NCI-H1694 treated with DMSO at 0.1 percent for 48 hours (cell line): ENCODE results near the gene KRT23.

ENCODE experiments used
- DNase-seq: peaks from one replicate; lab custom pipeline; 2025; lab: John Stamatoyannopoulos, UW

KRT23 gene

DNA sequence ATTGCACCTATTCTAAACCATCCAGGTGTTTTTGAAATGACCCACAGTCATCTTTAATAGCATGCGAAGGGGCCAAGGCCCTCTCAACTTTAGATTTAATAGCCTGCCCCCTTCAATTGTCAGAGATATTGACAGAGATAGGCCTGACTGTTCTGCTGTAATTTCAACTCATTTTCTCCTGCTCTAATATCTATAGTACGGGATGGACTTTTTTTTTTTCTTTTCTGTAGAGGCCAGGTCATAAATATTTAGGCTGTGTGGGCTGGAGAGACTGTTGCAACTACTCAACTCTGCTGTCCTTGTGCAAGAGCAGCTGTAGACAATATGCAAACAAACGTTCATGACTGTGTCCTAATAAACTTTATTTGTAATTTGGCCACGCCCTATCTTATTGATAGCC, 27.7 kb downstream of the KRT23 start:
- no peak for DNase-seq

DNA sequence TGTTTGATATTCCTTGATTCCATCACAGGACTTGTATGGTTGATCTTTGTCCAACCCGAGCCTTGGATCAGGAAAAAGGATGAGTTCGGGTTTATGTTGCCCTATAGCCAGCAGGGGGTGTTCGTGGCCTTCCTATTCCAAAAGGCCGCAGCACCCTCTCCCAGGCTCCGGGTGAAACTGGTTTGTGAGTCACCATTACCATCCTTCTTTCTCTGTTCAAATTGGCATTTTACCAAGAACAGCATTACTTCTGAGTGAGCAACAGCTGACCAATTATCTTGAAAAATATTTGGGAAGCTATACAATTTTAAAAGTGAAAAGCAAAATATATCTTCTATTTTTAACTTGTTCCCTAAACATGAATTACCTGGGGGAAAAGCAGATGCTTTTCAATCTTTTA, 28.1 kb downstream of the KRT23 start:
- peak; percentile 69 for DNase-seq

DNA sequence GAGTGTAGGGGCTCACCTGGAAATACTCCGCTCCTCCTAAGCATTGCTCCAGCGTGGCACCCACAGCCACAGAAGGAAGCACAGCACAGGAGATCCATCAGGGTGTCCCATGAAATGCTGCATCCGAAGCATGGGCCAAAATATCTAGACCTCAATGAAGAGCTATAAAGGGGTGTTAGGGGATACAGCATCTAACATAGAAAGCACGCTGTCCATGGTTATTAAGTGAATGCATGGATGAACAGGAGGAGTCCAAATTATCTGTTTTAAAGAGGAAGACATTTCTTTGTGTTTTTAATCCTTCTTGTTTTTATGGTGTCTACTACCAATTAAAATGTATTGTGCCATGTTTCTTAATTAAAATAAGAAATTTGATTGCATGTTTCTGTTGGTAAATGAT, 30.8 kb downstream of the KRT23 start:
- no peak for DNase-seq

DNA sequence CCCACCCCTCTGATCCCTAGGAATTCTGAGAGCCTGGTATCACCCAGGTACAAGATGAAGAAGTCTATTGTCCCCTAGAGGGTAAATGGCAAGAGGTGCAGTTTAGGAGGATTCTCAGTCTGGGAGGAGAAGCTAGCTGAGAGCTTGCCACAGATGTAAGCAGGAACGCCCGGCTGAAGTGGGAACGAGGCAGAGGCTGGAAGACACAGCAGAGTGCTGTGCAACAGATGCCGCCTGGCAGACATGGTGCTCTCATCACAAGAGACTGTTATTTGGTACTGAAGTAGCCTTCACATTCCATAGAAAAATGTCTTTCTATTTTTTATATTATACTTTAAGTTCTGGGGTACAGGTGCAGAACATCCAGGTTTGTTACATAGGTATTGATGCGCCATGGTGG, 32.1 kb downstream of the KRT23 start:
- DNase-seq = no peak

DNA sequence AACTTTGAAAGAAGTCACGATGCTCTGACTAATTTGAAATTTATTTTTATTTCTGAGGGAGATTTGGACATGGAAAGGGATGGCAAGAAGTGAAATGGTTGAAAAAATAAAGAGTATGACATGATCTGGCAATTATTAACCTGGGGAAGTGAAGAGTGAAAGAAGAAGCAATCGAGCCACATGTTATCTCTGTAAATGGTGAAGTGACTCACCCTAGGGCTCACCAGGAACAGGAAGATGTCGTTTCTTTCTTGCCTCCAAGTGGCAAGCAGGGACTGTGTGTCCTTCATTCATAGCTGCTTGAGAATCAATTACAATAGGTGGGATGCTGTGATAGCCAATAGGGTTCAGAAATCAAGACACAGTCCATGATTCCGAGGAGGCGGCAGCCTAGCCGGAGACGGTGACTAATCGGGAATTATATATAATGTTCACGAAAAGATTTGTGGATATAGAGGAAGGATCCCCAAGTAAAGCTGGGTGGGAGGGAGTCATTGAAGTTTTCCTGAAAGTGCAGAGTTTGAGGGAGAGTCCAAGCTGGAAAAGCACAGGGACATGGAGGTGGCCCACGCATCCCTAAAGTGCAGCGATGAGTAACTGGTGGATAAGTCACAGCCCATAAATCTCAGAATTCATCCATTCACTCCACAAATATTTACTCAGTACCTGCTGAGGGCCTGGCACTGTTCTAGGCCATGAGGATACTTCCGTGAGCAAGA, 34.2 kb downstream of the KRT23 start:
- DNase-seq = no peak

DNA sequence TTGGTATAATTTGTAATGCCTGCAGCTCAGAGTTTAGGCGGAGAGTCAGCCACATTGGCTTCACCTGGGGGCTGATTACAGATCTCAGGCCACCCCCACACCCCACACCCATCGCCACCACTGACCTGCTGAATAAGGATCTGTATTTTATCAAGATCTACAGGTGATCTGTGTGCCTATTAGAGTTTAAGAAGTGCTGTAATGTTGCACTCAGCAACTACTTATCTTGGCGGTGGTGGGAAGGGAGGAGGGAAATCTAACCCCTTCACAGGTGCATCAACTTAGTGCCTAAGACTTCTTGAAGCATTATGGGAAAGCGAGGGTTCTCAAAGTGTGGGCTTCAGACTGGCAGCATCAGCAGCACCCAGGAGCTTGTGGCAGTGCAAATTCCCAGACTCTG, 34.9 kb downstream of the KRT23 start:
- no peak for DNase-seq

DNA sequence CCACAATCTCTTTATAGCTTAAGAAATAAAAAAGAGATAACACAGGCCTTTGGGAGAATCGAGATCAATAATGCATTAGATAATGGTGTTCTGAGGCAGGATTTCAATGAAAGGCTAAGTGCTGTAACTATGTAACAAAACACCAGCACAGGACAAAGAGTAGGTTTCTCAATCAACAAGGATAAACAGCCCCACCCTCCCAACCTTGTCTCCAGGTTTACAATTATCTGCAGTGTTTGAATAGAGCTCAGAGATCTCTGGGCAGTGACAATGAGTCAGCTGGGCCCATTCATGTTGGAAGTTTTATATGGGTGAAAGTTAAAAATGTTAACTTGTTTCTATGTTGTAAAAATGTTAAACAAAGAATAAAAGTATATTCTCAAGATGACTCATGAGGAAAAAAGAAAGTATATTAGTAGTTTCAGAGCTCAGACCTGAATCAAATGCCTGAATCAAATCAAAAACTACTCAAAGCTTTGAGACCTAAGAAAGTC, 35.4 kb downstream of the KRT23 start:
- no peak for DNase-seq

DNA sequence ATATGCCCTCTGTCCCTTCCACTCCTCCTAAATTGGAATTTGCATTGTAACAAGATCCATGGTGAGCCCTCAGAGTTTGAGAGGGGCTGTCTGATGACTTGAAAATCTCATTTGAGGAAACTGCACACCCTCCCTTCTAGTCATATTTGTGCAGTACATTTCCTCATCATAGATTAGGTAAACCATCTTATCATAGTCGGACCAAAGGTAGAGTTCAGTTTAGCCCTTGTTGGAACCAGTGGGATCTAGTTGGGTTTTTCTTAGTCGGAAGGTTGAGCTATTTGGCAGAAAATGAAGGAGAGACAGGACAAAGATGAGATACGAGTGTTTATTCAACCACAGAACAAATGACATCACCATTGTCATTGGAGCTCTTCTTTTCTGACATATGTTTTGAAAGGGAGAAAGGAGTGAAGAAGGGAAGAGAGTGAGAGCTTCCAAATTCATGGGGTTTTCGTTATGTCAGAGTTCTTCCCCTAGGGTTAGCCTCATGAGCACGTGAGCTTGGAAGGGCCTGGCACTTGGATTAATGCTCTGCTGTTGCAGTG, 36.6 kb downstream of the KRT23 start:
- no peak for DNase-seq

DNA sequence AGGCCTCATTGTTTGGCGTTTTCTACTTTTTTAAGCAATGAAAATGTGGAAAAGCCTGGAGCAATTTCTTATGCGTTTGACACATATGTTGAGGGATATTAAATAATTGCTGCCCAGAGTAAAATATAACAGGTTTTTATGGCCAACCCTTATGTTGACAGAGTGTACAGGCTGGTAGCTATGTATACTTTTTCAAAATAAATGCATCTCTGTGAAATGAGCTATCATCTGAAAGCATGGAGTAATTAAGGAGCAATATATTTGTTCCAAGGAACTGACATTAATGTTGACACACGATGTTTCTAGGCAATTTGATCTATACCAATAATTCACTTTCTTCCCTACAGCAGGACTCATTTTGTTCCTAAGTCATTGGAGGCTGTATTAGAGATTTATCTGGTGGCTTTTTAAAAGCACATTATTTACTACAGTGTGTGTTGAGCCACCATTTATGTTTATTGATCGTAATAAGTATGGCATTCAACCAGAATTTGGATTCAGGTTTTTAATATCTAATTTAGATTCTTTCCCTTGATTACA, 40.5 kb downstream of the KRT23 start:
- no peak for DNase-seq

DNA sequence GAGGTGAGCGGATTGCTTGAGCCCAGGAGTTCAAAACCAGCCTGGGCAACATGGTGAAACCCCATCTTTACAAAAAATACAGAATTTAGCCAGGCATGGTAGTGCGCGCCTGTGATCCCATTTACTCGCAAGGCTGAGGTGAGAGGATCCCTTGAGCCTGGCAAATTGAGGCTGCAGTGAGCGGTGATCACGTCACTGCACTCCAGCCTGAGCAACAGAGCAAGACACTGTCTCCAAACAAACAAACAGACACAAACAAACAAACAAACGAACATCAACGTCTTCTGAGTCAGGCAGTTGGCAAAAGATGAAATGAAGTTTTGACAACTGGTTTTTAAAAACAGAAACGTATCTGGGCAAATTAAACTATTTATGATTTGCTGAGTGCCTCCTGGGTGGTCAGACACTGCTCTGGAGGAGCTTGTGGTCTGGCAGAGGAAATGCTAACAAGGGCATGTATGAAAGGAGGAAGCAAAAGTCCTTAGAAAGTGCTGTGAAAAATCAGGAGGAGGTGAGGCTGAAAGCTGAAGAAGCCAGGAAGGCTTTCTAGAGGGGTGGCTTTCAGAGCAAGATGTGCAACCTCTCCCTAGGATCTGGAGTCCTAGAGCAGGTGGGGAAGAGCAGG, 42.2 kb downstream of the KRT23 start:
- DNase-seq = no peak

DNA sequence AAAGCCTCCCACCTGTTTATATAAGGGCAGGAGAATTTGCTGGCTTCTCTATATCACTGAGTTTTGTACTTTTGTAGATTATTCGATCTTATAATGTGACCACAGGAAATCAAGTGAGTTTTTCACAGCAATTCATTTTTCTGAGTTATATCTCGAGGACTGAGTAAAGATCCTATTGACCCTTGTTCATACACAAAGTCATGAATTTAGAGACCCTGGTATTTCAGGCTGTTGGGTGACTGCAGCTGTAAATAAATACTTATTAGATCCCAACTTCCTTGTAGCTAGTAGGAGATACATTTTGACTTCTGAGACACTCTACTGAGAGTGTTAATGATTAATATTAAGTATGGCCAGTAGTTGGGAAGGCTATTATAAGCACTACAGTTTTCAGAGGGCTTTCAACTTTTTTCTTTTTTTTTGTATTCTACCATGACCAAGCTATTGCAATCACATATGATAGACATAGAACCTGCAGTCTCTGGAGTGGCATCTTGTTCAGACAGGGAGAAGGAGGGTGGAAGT, 49.2 kb downstream of the KRT23 start:
- DNase-seq = no peak

DNA sequence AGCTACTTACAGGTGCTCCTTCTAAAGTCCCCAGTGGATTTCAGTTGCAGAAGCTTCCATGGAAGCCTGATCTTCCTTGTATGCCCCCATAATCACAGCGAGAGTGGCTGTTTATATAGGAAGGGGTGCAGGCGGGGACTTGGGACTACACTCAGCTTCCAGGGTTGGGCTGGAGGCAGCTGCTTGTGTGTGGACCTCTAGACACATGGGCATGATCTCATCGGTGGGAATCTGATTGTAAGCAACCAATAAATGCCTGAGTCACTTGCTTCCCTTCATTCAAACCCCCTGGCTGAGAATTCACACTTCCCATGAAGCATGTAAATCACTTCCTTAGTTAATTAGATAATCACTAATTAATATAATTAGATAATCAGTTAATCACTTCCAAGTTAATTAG, 51.4 kb downstream of the KRT23 start:
- no peak for DNase-seq

DNA sequence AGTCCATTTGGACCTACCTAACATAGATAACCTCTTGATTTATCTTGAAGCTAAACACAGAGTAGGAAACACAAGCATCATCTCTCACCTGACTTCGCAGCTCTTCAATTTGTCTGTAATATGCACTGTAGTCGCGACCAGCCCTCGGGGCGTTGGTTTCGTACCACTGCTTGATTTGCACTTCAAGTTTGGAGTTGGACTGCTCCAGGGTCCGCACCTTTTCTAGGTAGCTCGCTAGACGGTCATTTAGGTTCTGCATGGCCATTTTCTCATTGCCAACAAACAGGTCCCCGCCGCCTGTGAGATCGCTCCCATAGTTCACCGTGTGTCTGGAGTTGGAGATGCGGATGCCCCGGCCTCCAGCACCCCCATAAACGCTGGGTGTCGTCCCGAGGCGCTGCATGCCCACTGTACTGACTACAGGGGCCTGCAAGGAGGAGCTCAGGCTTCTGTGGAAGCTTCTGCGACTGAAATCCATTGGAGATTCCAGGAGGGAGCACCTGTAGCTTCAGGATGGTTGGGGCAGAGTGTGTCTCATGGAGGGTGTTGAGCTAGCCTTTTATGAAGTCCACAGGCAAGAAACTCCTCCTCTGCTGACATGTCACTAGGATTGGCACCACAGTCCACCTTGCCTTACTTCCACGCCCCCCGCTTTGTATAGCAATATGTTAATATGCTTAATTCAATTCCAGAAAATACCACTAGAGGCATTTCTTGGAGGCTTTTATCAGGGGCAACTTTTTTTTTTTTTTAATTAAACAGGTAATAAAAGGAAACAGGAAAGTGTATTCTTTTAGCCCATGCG, 52.5 kb downstream of the KRT23 start, which contains the start of gene KRT20:
Gene KRT20 (minus strand): TSS at position 535 of the 805 bp plus-strand sequence. CDS start 57 bp downstream, at position 478.
- no peak for DNase-seq

DNA sequence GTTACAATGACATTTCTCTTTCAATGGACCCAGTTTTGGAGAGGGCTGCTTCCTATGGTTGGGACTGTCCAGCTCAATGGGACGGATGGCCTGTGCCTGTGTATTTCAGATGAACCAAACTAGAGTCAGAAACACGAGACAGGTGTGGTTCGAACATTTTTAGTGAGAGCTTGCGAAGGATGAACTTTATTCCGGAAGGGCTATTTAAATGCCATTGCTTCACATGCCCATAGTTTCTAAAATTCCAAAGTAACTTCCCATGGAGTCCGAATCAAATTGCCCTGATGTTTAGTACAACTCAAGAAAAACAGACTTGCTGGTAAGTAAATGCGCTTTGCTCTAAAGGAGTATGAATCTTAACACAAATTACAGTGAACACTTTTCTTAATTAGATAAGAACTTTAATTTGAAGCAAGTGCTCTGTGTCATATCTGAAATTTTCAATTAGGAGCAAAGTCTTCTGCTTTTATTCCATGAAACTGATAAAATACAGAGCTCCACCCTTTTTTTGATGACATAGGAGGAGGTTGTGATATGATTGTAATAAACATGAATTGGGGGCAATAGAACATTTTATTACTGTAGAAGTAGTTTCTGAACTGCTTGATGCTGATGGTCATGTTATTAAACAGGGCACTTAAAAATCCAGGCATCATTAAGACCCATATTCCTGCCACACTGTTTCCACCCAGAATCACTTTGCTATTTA, 53.7 kb downstream of the KRT23 start:
- DNase-seq = no peak

DNA sequence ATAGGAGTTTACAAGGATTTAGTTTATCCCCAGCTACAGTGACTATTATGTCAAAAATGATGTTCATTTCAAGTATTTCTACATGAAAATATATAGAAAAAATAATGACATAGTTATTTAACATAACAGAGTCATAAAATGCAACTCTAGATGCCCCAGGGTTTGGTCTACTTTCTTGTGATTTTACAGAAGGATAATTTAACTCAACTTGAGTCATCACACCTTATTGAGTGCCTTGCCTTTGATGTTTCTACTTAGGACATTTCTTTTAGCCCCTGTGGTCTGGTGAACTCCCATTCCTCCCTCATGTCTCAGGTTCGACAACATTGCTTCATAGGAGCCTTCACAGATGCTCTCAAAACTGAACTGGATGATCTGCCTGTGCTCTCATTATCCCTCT, 54.4 kb downstream of the KRT23 start:
- no peak for DNase-seq

DNA sequence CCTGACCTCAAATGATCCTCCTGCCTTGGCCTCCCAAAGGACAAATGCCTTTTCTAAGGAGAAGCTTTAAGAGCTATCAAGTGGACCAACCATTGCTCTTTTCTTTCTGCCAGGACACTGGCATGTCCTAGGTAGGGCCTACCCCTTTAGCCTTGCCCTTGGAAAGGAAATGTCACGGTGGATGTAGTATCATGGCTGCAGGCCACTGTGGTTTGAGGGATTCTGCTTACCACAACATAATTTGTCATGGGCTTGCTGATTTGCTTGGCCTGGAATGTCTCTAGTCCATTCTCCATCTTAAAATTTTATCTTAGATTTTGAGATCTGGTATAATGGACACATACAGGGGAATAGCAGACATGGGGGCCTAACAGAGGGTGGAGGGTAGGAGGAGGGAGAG, 58.4 kb downstream of the KRT23 start:
- DNase-seq = no peak

DNA sequence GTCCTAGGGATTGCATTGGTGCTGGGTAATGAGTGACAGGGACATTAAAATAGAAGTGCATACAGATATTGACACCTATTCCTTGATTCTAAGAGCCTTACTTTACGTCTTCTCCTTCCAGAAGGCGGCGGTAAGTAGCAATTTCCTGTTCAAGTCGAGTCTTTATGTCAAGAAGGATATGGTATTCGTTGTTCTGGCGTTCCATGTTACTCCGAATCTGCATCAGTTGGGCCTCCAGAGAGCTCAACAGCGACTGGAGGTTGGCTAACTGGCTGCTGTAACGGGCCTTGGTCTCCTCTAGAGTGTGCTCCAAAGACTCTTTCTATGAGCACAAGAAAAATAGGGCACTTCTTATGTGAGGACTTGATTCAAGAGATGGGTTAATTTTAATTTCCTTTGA, 59.4 kb downstream of the KRT23 start:
- DNase-seq = no peak

DNA sequence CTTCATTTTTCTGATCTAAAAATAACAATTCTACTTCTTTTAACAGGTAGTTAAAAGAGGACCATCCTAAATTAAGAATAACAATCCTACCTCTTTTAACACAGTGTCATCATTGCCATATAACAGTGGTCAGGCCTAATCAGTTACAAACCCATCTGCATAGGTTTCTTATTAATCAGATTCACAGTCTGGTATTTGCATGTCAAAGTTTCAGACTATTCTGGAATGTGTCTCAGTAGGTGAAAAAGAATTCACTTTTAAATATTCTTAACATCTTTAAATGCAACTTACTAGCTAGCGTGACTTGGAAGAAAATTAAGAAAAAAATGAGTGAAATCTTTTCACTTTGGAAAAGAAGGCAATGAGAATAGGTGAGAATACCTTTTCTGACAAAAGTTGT, 63.6 kb downstream of the KRT23 start:
- no peak for DNase-seq

DNA sequence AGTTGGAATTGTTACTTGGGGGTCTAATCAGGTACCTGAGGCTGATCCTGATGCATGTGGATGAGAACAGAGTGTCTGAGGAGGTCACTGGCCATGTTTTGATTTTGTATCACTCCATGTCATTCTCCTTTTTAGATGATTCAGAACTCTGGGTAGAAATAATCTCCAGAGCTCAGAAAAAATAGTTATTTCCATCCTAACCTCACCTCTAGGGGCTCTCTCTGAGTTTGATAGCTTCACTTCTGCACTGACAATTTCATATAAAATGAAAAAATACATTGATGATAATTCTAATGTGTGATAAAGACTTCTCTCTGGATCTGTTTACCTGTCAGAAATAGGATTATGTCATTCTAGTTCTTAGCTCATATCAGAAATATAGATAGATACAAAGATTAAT, 64.2 kb downstream of the KRT23 start:
- DNase-seq = no peak
